Measurements from ENCODE around the gene GPRIN1.

GRCh38 chr5:176587398-176587797, 22.6 kb downstream of the GPRIN1 start:
- TF ChIP-seq CTCF (conservative IDR thresholded peaks at IDR 0.05 in 1 of 2, IDR thresholded peaks at IDR 0.05 in 1 of 2; ENCODE audit: low read depth in 1 of 2, low read length in 2 of 2) (no peak), EZH2 (IDR thresholded peaks at IDR 0.05; ENCODE audit: low read length, missing control alignments) (no peak)

All from fibroblast of lung (primary cell).